ENCODE results near the gene FSD1L.

Gene FSD1L

GRCh38 chr9:105436783-105437182 lies 11.1 kb upstream of the FSD1L start:
- no peak for DNase-seq

- DNase-seq: no peak
These were observed 10.1 kb upstream of the FSD1L start for GRCh38 chr9:105437704-105438103.

GRCh38 chr9:105438141-105438806 lies 9.6 kb upstream of the FSD1L start:
- DNase-seq: no peak

- no peak for DNase-seq
These were observed 8.4 kb upstream of the FSD1L start for GRCh38 chr9:105439428-105439827.

- DNase-seq: no peak
These were observed 6.1 kb upstream of the FSD1L start for GRCh38 chr9:105441616-105442160.

- no peak for DNase-seq
These were observed 4.7 kb upstream of the FSD1L start for GRCh38 chr9:105443121-105443520.

- DNase-seq: no peak
These were observed 3.7 kb upstream of the FSD1L start for GRCh38 chr9:105444130-105444529.

- no peak for DNase-seq
These were observed 2.5 kb upstream of the FSD1L start for GRCh38 chr9:105445203-105445881.

- no peak for DNase-seq
These were observed 434 bp upstream of the FSD1L start for GRCh38 chr9:105447386-105447813.

- no peak for DNase-seq
These were observed 1.2 kb downstream of the FSD1L start for GRCh38 chr9:105449081-105449480.

GRCh38 chr9:105452185-105452584 lies 4.4 kb downstream of the FSD1L start:
- DNase-seq: no peak

- DNase-seq: no peak
These were observed 8.1 kb downstream of the FSD1L start for GRCh38 chr9:105455836-105456475.

GRCh38 chr9:105457560-105458294 lies 9.9 kb downstream of the FSD1L start:
- DNase-seq: no peak

GRCh38 chr9:105458404-105458803 lies 10.6 kb downstream of the FSD1L start:
- no peak for DNase-seq

GRCh38 chr9:105459336-105459735 lies 11.5 kb downstream of the FSD1L start:
- no peak for DNase-seq

GRCh38 chr9:105466898-105467455 lies 19.1 kb downstream of the FSD1L start:
- no peak for DNase-seq

GRCh38 chr9:105468875-105469274 lies 21.0 kb downstream of the FSD1L start:
- DNase-seq: no peak

GRCh38 chr9:105473221-105473620 lies 25.4 kb downstream of the FSD1L start:
- no peak for DNase-seq

GRCh38 chr9:105475302-105475701 lies 27.5 kb downstream of the FSD1L start:
- DNase-seq: no peak

GRCh38 chr9:105479846-105480245 lies 32.0 kb downstream of the FSD1L start:
- no peak for DNase-seq

GRCh38 chr9:105483618-105484017 lies 35.8 kb downstream of the FSD1L start:
- no peak for DNase-seq

- DNase-seq: no peak
These were observed 36.4 kb downstream of the FSD1L start for GRCh38 chr9:105484226-105484625.

GRCh38 chr9:105485131-105485530 lies 37.3 kb downstream of the FSD1L start:
- DNase-seq: no peak
